ENCODE measurements around the gene DHRS7B. TPM values are rescaled to one million over a fixed set of nuclear protein-coding genes. Genes with fewer than 3 reads are reported as not detected.

The DHRS7B gene
- total RNA-seq, 1 experiment from 2014 or later: 9.4 TPM

DNA sequence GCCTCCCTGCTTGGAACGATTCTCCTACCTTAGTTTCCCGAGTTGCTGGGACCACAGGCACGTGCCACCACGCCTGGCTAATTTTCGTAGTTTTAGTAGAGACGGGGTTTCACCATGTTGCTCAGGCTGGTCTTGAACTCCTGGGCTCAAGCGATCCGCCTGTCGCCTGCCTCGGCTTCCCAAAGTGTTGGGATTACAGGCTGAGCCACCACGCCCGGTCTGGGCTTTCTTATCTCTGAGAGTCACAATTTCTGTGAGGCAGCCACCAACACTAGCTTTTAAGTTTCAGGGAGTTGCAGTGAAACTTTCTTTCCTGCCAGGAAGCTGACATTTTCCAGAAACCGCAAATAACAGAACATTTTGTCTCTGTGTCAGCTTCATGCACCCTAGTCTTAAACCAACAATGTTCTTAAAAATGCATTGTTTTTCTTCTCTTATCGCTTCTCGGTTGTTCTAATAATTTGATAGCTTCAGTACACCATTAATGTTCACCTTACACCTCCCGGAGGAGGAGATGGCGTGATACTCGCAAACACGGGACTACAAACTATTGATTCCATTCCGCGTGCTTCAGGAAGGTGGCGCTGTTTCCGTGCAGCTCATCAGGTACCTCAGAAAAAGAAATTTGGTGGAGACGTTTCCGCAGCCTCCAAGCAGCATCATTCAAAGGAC is 7.4 kb upstream of the DHRS7B start:
- intact Hi-C loops (cut with micrococcal nuclease; ENCODE audit: unreplicated experiment): no loop called here
- BruUV-seq (replicated peaks): no TSS peak
- H3K36me3 ChIP-seq (ENCODE audit: control insufficient read depth, insufficient read depth, low read length): no peaks in the 10 kb centered on the region
- POLR2A ChIA-PET: interaction anchor here (0.6 to 0.9 kb wide), 2 partner anchors 75 to 342 kb away, joined by 3 to 4 read pairs; no protein-coding TSS in a partner anchor
- peak overlapping the region in 1 of 2 experiments; percentile 23; a peak in 1 of 4 replicates for H3K4me3 ChIP-seq (ENCODE audit: low read depth in 2 of 2, low read length in 2 of 2)
- no peaks in the 10 kb centered on the region for H3K27me3 ChIP-seq (ENCODE audit: control insufficient read depth, insufficient read depth, low read length)
- H3K27ac ChIP-seq (ENCODE audit: low read length): no peak overlapping the region
- peak; percentile 42 for DNase-seq (ENCODE audit: low read depth, low spot score)
- no peaks in the 10 kb centered on the region for H3K9me3 ChIP-seq (ENCODE audit: control insufficient read depth, insufficient read depth, low read depth, low read length)
- in situ Hi-C loops (cut with HindIII; ENCODE audit: low pct_unique_long_range_greater_than_20kb, low sequenced_read_pairs): no loop called here
- TF ChIP-seq, protein P1, sequence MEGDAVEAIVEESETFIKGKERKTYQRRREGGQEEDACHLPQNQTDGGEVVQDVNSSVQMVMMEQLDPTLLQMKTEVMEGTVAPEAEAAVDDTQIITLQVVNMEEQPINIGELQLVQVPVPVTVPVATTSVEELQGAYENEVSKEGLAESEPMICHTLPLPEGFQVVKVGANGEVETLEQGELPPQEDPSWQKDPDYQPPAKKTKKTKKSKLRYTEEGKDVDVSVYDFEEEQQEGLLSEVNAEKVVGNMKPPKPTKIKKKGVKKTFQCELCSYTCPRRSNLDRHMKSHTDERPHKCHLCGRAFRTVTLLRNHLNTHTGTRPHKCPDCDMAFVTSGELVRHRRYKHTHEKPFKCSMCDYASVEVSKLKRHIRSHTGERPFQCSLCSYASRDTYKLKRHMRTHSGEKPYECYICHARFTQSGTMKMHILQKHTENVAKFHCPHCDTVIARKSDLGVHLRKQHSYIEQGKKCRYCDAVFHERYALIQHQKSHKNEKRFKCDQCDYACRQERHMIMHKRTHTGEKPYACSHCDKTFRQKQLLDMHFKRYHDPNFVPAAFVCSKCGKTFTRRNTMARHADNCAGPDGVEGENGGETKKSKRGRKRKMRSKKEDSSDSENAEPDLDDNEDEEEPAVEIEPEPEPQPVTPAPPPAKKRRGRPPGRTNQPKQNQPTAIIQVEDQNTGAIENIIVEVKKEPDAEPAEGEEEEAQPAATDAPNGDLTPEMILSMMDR (IDR thresholded peaks at IDR 0.05): peak; percentile 94
- TF ChIP-seq, protein P2, sequence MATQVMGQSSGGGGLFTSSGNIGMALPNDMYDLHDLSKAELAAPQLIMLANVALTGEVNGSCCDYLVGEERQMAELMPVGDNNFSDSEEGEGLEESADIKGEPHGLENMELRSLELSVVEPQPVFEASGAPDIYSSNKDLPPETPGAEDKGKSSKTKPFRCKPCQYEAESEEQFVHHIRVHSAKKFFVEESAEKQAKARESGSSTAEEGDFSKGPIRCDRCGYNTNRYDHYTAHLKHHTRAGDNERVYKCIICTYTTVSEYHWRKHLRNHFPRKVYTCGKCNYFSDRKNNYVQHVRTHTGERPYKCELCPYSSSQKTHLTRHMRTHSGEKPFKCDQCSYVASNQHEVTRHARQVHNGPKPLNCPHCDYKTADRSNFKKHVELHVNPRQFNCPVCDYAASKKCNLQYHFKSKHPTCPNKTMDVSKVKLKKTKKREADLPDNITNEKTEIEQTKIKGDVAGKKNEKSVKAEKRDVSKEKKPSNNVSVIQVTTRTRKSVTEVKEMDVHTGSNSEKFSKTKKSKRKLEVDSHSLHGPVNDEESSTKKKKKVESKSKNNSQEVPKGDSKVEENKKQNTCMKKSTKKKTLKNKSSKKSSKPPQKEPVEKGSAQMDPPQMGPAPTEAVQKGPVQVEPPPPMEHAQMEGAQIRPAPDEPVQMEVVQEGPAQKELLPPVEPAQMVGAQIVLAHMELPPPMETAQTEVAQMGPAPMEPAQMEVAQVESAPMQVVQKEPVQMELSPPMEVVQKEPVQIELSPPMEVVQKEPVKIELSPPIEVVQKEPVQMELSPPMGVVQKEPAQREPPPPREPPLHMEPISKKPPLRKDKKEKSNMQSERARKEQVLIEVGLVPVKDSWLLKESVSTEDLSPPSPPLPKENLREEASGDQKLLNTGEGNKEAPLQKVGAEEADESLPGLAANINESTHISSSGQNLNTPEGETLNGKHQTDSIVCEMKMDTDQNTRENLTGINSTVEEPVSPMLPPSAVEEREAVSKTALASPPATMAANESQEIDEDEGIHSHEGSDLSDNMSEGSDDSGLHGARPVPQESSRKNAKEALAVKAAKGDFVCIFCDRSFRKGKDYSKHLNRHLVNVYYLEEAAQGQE (IDR thresholded peaks at IDR 0.05; ENCODE audit: insufficient read depth in 1 of 2, low read depth in 2 of 2, low read length in 1 of 2): no peak
- no peak for TF ChIP-seq SIN3A (IDR thresholded peaks at IDR 0.05; ENCODE audit: borderline replicate concordance, insufficient read depth, low read depth, low read length)
- H3K4me1 ChIP-seq (ENCODE audit: control insufficient read depth, insufficient read depth, low read length): no peaks in the 10 kb centered on the region
- peak; percentile 85 for ATAC-seq
- CTCF ChIA-PET: interaction anchor here (0.6 to 1.0 kb wide), 6 partner anchors 10 to 257 kb away, joined by 3 to 6 read pairs (median 4); no protein-coding TSS in a partner anchor

DNA sequence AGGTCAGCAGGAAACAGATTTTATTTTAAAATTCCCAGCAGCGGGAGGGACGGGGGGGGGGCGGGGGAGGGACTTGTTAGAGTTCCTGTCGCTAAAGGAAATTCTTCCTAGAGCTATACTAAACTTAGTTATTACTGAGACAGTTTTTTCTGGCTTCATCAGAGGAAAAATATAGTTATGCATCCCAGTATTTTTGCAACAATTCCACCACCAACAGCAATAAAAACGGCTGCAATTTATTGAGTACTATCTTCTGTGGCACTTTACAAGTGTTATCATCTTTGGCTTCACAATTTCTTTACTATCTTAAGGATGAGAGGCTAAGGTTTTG is 6.9 kb upstream of the DHRS7B start:
- CTCF ChIA-PET: interaction anchor here (0.6 to 1.0 kb wide), 6 partner anchors 9 to 257 kb away, joined by 3 to 6 read pairs (median 4); no protein-coding TSS in a partner anchor
- Histone ChIP-seq H3K4me3 (ENCODE audit: low read depth in 2 of 2, low read length in 2 of 2) (no peak overlapping the region), H3K4me1 (ENCODE audit: control insufficient read depth, insufficient read depth, low read length) (no peaks in the 10 kb centered on the region), H3K9me3 (ENCODE audit: control insufficient read depth, insufficient read depth, low read depth, low read length) (no peaks in the 10 kb centered on the region), H3K36me3 (ENCODE audit: control insufficient read depth, insufficient read depth, low read length) (no peaks in the 10 kb centered on the region), H3K27me3 (ENCODE audit: control insufficient read depth, insufficient read depth, low read length) (no peaks in the 10 kb centered on the region), H3K27ac (ENCODE audit: low read length) (no peak overlapping the region)
- POLR2A ChIA-PET: interaction anchor here (0.6 to 0.9 kb wide), 2 partner anchors 76 to 342 kb away, joined by 3 to 4 read pairs; no protein-coding TSS in a partner anchor
- ATAC-seq (no peak), DNase-seq (ENCODE audit: low read depth, low spot score) (no peak)
- BruUV-seq (replicated peaks): no TSS peak
- in situ Hi-C loops (cut with HindIII; ENCODE audit: low pct_unique_long_range_greater_than_20kb, low sequenced_read_pairs) (no loop called here), intact Hi-C loops (cut with micrococcal nuclease; ENCODE audit: unreplicated experiment) (loop anchor here (10.0 kb wide), 2 partner anchors 95 to 165 kb away; partner anchors contain the start of genes MAP2K3 and TMEM11)
- TF ChIP-seq TCF7L2 (IDR thresholded peaks at IDR 0.05; ENCODE audit: low read depth, low read length) (no peak), SIN3A (IDR thresholded peaks at IDR 0.05; ENCODE audit: borderline replicate concordance, insufficient read depth, low read depth, low read length) (no peak), POLR2AphosphoS5 (IDR thresholded peaks at IDR 0.05; ENCODE audit: low read depth, low read length) (no peak)
- TF ChIP-seq, protein P1 (IDR thresholded peaks at IDR 0.05): peak; percentile 68
- TF ChIP-seq, protein P2 (IDR thresholded peaks at IDR 0.05; ENCODE audit: insufficient read depth in 1 of 2, low read depth in 2 of 2, low read length in 1 of 2): no peak

Measured in Panc1 (cell line).